ENCODE results near the gene RRAS2.

The RRAS2 gene

GRCh38 chr11:14228356-14228755 lies 130.6 kb downstream of the RRAS2 start:
- no peak for DNase-seq (ENCODE audit: low read depth, low spot score)

Data from activated naive CD8-positive, alpha-beta T cell treated with anti-CD3 and anti-CD28 coated beads, Interleukin-2, amount 50 U/mL, for 16 hours (primary cell).